Fibroblast of the aortic adventitia (primary cell): ENCODE results near the gene GLDN. TPM values are rescaled to one million over a fixed set of nuclear protein-coding genes. Genes with fewer than 3 reads are reported as not detected.

Source experiments
- DNase-seq: peaks from one replicate; pipeline ENCODE4 v3.0.0-alpha.2; 2010; ENCODE audit warnings: low read depth
- H3K4me3 ChIP-seq: 2 replicates; pipeline ENCODE4 v1.5.1; 2011; ENCODE audit warnings: low read depth, mild to moderate bottlenecking, control low read depth, low read length, moderate library complexity
- CTCF ChIP-seq: IDR thresholded peaks from 2 replicates; pipeline ENCODE4 v1.5.1; 2011; ENCODE audit warnings: mild to moderate bottlenecking, low read length, control low read depth, inconsistent platforms; ENCODE audit not compliant: insufficient read depth
- total RNA-seq: library from RNA; depleted of rRNA; stranded (reverse); fragments of >200 nt; gene quantifications from 2 replicates; pipeline ENCODE4 v1.2.3, GENCODE V29; 2012; ENCODE audit warnings: low replicate concordance

GLDN gene
- total RNA-seq, 1 donor: 13.3 TPM

- H3K4me3 ChIP-seq: no peak overlapping the region
- peak; percentile 95 for TF ChIP-seq CTCF
- DNase-seq: peak; percentile 88
These were observed 39.7 kb downstream of the GLDN start for GRCh38 chr15:51380999-51381806.

GRCh38 chr15:51382787-51383186 is 41.3 kb downstream of the GLDN start:
- peak; percentile 87 for TF ChIP-seq CTCF
- DNase-seq: peak; percentile 68
- no peak overlapping the region for H3K4me3 ChIP-seq

GRCh38 chr15:51386029-51386428 is 44.6 kb downstream of the GLDN start:
- no peak for DNase-seq
- H3K4me3 ChIP-seq: no peak overlapping the region
- no peak for TF ChIP-seq CTCF

- TF ChIP-seq CTCF: no peak
- no peak for DNase-seq
- H3K4me3 ChIP-seq: no peak overlapping the region
These were observed 45.0 kb downstream of the GLDN start for GRCh38 chr15:51386486-51386885.

GRCh38 chr15:51386960-51387698 is 45.7 kb downstream of the GLDN start:
- TF ChIP-seq CTCF: no peak
- DNase-seq: no peak
- H3K4me3 ChIP-seq: no peak overlapping the region

GRCh38 chr15:51387699-51388041 is 46.2 kb downstream of the GLDN start:
- no peak overlapping the region for H3K4me3 ChIP-seq
- DNase-seq: no peak
- no peak for TF ChIP-seq CTCF
